Mononuclear cell (primary cell): Measurements from ENCODE around the gene MRPL22. TPM values are rescaled to one million over a fixed set of nuclear protein-coding genes. Genes with fewer than 3 reads are reported as not detected.
"Not testable (repeated sequence)": the region's sequence is repeated elsewhere in the genome, so short reads cannot be mapped to it uniquely, and the experiment has no call there.

Experiments
- H3K27me3 ChIP-seq: 2 replicates; pipeline ENCODE4 v1.6.0; 2011; ENCODE audit warnings: low read length, control low read depth; ENCODE audit not compliant: insufficient read depth
- H3K4me1 ChIP-seq: 2 replicates; pipeline ENCODE4 v1.5.1; 2011; ENCODE audit warnings: mild to moderate bottlenecking, low read length, control low read depth; ENCODE audit not compliant: insufficient read depth
- H3K4me3 ChIP-seq: 2 replicates; pipeline ENCODE4 v1.5.1; 2011; ENCODE audit warnings: mild to moderate bottlenecking, low read length, moderate library complexity
- H3K9me3 ChIP-seq: 2 replicates; pipeline ENCODE4 v1.5.1; 2011; ENCODE audit warnings: low read depth, mild to moderate bottlenecking, control low read depth, low read length
- total RNA-seq: library from RNA; depleted of rRNA; stranded (reverse); fragments of >200 nt; gene quantifications from one replicate; pipeline ENCODE4 v1.2.3, GENCODE V29; 2012

Gene MRPL22
- total RNA-seq, 1 donor: 11.6 TPM

GRCh38 chr5:154997746-154998145 lies 56.9 kb downstream of the MRPL22 start:
- no peaks in the 10 kb centered on the region for H3K27me3 ChIP-seq
- H3K4me3 ChIP-seq: no peak overlapping the region
- H3K9me3 ChIP-seq: no peaks in the 10 kb centered on the region
- no peaks in the 10 kb centered on the region for H3K4me1 ChIP-seq

GRCh38 chr5:154999865-155000264 lies 59.0 kb downstream of the MRPL22 start:
- H3K27me3 ChIP-seq: no peaks in the 10 kb centered on the region
- H3K4me3 ChIP-seq: no peak overlapping the region
- H3K9me3 ChIP-seq: no peaks in the 10 kb centered on the region
- no peaks in the 10 kb centered on the region for H3K4me1 ChIP-seq

GRCh38 chr5:155001523-155001922 lies 60.6 kb downstream of the MRPL22 start:
- H3K27me3 ChIP-seq: no peaks in the 10 kb centered on the region
- no peaks in the 10 kb centered on the region for H3K9me3 ChIP-seq
- no peak overlapping the region for H3K4me3 ChIP-seq

GRCh38 chr5:155002722-155003121 lies 61.8 kb downstream of the MRPL22 start:
- not testable (repeated sequence) for H3K27me3 ChIP-seq, H3K9me3 ChIP-seq, H3K4me1 ChIP-seq, H3K4me3 ChIP-seq

More at GRCh38 chr5:155001523-155001922, 60.6 kb downstream of the MRPL22 start:
- H3K4me1 ChIP-seq: no peaks in the 10 kb centered on the region

- H3K27me3 ChIP-seq: no peaks in the 10 kb centered on the region
- H3K9me3 ChIP-seq: no peaks in the 10 kb centered on the region
- H3K4me3 ChIP-seq: no peak overlapping the region
- no peaks in the 10 kb centered on the region for H3K4me1 ChIP-seq
Measured at GRCh38 chr5:155004138-155004744, 63.4 kb downstream of the MRPL22 start.

GRCh38 chr5:155006265-155006664 lies 65.4 kb downstream of the MRPL22 start:
- not testable (repeated sequence) for H3K4me1 ChIP-seq, H3K9me3 ChIP-seq, H3K27me3 ChIP-seq, H3K4me3 ChIP-seq

GRCh38 chr5:155008669-155009068 lies 67.8 kb downstream of the MRPL22 start:
- H3K9me3 ChIP-seq: no peaks in the 10 kb centered on the region
- no peak overlapping the region for H3K4me3 ChIP-seq
- peaks cover 4% of the 10 kb centered on the region for H3K27me3 ChIP-seq
- no peaks in the 10 kb centered on the region for H3K4me1 ChIP-seq

GRCh38 chr5:155010881-155011280 lies 70.0 kb downstream of the MRPL22 start:
- peaks cover 4% of the 10 kb centered on the region for H3K27me3 ChIP-seq

GRCh38 chr5:155013526-155013925 lies 72.7 kb downstream of the MRPL22 start, which contains the start of gene KIF4B:
TSS of gene KIF4B (plus strand) at chr5:155013755. CDS start at chr5:155013860, 105 bp downstream.
- Histone ChIP-seq H3K9me3 (no peaks in the 10 kb centered on the region), H3K4me3 (no peak within 1 kb of the TSS), H3K27me3 (peaks cover 4% of the 10 kb centered on the region), H3K4me1 (no peaks in the 10 kb centered on the region)

More at GRCh38 chr5:155010881-155011280, 70.0 kb downstream of the MRPL22 start:
- no peaks in the 10 kb centered on the region for H3K4me1 ChIP-seq
- no peaks in the 10 kb centered on the region for H3K9me3 ChIP-seq
- H3K4me3 ChIP-seq: no peak overlapping the region

GRCh38 chr5:155015239-155015638 lies 74.4 kb downstream of the MRPL22 start:
- Histone ChIP-seq H3K4me3 (no peak overlapping the region), H3K27me3 (peaks cover 4% of the 10 kb centered on the region), H3K4me1 (no peaks in the 10 kb centered on the region), H3K9me3 (no peaks in the 10 kb centered on the region)

GRCh38 chr5:155017610-155018009 lies 76.7 kb downstream of the MRPL22 start:
- Histone ChIP-seq H3K4me1 (no peaks in the 10 kb centered on the region), H3K27me3 (peaks cover 3% of the 10 kb centered on the region), H3K9me3 (no peaks in the 10 kb centered on the region), H3K4me3 (no peak overlapping the region)

Other genes with a start within 250 kb of the MRPL22 start
- 45.3 TPM for gene LARP1, start 185.7 kb upstream of the MRPL22 start, total RNA-seq
- gene FAXDC2, start 90.5 kb upstream of the MRPL22 start, total RNA-seq: 17.8 TPM
- gene CNOT8, start 82.4 kb upstream of the MRPL22 start, total RNA-seq: 190 TPM
- 3.7 TPM for gene GEMIN5, start 2.9 kb upstream of the MRPL22 start, total RNA-seq
- gene KIF4B, start 72.7 kb downstream of the MRPL22 start, total RNA-seq: not detected